GM12891 (cell line): ENCODE measurements around the gene CCDC69.
A peak's percentile ranks its signal among the peaks of the same experiment; 100 is the strongest.

Experiments used
- PAX5 ChIP-seq: IDR thresholded peaks from 2 replicates; pipeline ENCODE4 v1.6.1; 2011; ENCODE audit warnings: low read length, moderate library complexity, mild to moderate bottlenecking; ENCODE audit not compliant: insufficient read depth, severe bottlenecking
- POLR2A ChIP-seq: IDR thresholded peaks from 2 replicates; pipeline ENCODE4 v1.6.1; 2011; ENCODE audit warnings: low read depth, low read length, control low read depth
- POLR2AphosphoS5 ChIP-seq: IDR thresholded peaks from 2 replicates; pipeline ENCODE4 v1.6.1; 2011; ENCODE audit warnings: low read depth, low read length, control low read depth
- POU2F2 ChIP-seq: IDR thresholded peaks from 2 replicates; pipeline ENCODE4 v1.6.1; 2011; ENCODE audit warnings: low read depth, mild to moderate bottlenecking, control low read depth, low read length, moderate library complexity
- SPI1 ChIP-seq: IDR thresholded peaks from 2 replicates; pipeline ENCODE4 v1.6.1; 2011; ENCODE audit warnings: low read depth, low read length, control low read depth
- TAF1 ChIP-seq: IDR thresholded peaks from 2 replicates; pipeline ENCODE4 v1.6.1; 2011; ENCODE audit warnings: low read depth, low read length, control low read depth

DNA sequence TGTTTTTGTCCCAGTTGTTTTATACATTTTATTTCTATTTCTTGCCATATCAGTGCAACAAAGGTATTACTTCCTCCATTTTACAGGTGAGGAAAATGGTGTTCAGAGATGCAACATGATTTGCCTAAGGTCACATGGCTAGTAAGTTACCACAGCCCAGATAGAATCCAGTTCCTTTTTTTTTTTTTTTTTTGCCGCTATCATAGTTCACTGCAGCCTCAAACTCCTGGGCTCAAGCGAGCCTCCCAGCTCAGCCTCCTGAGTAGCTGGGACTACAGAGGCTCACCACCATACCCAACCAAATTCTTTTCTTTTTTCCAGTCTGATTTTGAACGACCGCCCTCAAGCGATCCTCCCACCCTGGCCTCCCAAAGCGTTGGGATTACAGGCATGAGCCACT lies 480 bp upstream of the CCDC69 start:
- TF ChIP-seq POLR2A (no peak), SPI1 (peak; percentile 87), POLR2AphosphoS5 (no peak), TAF1 (no peak), POU2F2 (no peak), PAX5 (no peak)
